ENCODE results near the gene PELI2. TPM values are rescaled to one million over a fixed set of nuclear protein-coding genes. Genes with fewer than 3 reads are reported as not detected.

Gene PELI2
- total RNA-seq, 2 donors from 2014 or later, result 12.2 to 22.7 TPM

GRCh38 chr14:56216626-56217379 lies 98.6 kb downstream of the PELI2 start:
- ATAC-seq (no peak), DNase-seq (peak in 1 of 2 donors; percentile 64)
- intact Hi-C loops (cut with DNase I, micrococcal nuclease), result no loop called here

GRCh38 chr14:56217380-56218045 lies 99.3 kb downstream of the PELI2 start:
- no peak for DNase-seq
- intact Hi-C loops (cut with DNase I, micrococcal nuclease), result no loop called here
- no peak for ATAC-seq

DNA sequence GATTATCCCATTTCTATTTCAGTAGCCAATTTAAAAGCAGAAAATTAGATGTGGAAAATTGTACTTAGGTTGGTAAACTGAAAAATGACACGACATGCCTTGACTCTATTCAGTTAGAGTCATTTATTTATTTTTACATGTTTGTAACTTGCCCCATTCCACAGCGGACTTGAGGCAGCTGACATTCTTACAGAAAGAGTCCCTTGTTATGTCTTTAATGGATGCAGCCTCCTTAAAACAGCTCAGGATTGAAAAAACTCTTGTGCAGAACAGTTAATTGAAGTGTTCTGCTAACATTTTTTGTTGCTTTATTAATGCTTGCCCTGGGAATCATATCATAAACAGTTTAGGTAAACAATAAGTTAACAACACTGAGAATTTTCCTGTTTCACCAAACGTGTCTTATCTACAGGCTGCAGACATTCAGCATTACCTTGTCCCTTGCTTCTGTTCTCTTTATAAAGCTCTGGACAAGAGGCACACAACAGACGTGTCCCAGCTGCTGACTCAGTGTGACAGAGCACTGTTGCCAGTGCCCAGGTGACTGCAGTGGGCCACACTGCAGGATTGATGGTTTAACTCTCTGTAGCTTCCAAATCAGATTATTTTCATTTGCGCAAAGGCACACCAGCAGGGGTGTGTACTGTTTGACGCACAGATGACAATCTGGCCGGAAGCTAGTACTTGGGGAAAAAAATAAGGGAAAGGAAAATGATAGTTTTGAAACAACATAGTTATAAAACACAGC lies 101.6 kb downstream of the PELI2 start:
- no peak for ATAC-seq
- intact Hi-C loops (cut with DNase I, micrococcal nuclease), result no loop called here
- no peak for DNase-seq

GRCh38 chr14:56221382-56222128 lies 103.3 kb downstream of the PELI2 start:
- ATAC-seq, result no peak
- intact Hi-C loops (cut with DNase I, micrococcal nuclease), result no loop called here
- no peak for DNase-seq

- DNase-seq (no peak), ATAC-seq (no peak)
- intact Hi-C loops (cut with DNase I, micrococcal nuclease), result no loop called here
Measured at GRCh38 chr14:56224229-56224628, 106.0 kb downstream of the PELI2 start.

GRCh38 chr14:56224691-56225681 lies 106.8 kb downstream of the PELI2 start:
- DNase-seq, result peak; percentile 73 to 79
- peak; percentile 99 for ATAC-seq
- intact Hi-C loops (cut with DNase I, micrococcal nuclease), result no loop called here

- intact Hi-C loops (cut with DNase I, micrococcal nuclease), result no loop called here
- ATAC-seq (no peak), DNase-seq (no peak)
Measured at GRCh38 chr14:56235388-56235787, 117.2 kb downstream of the PELI2 start.

DNA sequence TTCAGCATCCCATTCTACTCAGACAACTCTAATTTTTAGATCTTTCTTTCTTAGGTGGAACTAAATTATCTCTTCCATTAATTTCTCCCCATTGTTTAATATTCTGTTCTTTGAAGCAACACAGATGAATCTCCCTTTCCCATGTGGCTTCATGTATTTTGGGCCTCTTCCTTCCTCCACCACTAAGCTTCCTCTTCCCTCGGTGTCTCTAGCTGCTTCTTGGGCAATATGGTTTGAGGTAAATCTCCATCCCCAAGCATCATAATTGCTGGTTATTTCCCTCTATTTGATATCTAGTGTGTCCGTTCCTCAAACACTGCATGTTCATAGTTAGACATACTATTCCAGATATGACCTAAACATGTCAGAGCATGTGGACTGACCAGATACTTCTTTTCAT lies 119.2 kb downstream of the PELI2 start:
- intact Hi-C loops (cut with DNase I, micrococcal nuclease), result no loop called here
- ATAC-seq (no peak), DNase-seq (no peak)

GRCh38 chr14:56241461-56241860 lies 123.2 kb downstream of the PELI2 start:
- intact Hi-C loops (cut with DNase I, micrococcal nuclease), result no loop called here
- ATAC-seq (no peak), DNase-seq (no peak)

GRCh38 chr14:56243110-56243509 lies 124.9 kb downstream of the PELI2 start:
- intact Hi-C loops (cut with DNase I, micrococcal nuclease), result no loop called here
- DNase-seq (no peak), ATAC-seq (no peak)

DNA sequence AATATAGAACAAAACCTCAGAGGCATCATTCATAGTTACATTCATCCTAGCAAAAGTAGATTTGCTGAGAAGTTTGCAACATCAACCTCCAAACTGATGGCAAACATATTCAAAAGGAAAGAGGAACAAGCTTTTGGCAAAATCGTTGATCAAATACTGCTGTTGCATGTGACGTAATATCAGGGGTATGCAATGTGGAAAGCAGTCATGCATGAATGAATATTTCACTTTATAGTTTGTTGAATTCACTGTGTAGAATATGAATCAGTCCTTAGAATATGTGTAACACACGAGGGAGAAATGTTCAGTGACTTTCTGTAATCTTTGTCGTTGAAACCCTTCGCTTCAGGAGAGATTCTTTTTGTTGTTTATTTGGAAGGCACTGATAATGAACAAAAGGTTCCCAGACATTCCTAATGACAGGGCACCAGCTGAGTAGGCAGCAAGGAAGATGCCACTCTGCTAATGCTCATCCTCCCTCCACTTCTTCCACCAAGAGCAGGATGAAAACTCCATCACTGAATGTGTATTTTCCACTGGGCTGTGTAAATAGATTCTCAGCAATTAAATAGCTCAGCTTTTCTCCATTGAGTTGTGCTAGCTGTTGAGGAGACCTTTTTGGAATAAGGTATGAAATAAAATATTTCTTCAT lies 126.1 kb downstream of the PELI2 start:
- no peak for DNase-seq
- ATAC-seq, result no peak
- intact Hi-C loops (cut with DNase I, micrococcal nuclease), result no loop called here

DNA sequence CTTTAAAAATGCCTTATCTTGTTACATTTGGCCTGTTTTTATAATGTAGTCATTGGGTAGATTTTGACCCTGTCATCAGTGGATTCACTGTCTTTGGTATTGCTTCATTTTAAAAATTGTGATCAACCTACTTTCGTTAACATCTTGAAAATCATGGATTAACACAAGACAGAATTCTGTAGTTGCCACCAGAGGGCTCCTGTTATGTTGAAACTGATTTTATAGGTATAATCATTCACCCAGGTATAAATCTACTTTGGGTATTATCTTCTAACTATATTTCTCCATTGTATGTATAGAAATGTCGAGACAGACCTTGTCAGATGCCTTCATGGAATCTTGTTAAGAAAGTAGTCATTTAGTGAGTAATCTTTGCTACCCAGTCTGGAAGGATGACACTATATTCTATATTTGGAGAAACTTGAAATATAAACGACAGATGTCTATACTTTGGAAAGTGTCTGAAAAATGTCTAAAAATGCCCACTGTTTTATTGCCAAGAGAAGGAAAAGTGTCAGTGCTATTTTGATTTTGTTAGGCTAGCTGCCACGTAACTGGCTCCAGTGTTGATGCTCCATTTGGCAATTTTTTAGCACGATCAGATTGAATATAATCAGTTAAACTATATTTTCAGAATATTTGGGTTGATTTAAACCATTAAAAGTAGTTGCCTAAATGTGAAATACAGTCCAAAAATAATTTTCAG lies 129.4 kb downstream of the PELI2 start:
- intact Hi-C loops (cut with DNase I, micrococcal nuclease), result no loop called here
- no peak for DNase-seq
- ATAC-seq, result no peak

GRCh38 chr14:56248442-56248841 lies 130.2 kb downstream of the PELI2 start:
- ATAC-seq (no peak), DNase-seq (no peak)
- intact Hi-C loops (cut with DNase I, micrococcal nuclease), result no loop called here

DNA sequence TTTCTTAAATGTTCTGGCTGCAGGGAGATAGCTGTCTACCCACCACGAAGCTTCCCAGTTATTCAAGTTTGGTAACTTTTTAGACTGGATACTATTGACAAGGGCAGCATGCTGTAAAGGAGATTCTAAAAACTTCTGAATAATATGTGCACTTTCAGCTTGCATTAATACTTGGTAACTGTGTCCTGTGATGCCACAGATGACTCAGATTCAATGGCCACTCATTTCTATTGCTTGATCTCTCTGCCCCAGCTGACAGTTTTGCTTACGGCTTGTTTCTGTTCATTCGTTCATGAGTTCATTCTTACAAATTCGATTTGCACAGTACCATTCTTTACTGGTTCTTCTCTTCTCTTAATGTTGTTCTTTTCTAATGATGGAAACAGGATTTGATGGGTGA lies 142.8 kb downstream of the PELI2 start:
- intact Hi-C loops (cut with DNase I, micrococcal nuclease), result no loop called here
- ATAC-seq (no peak), DNase-seq (no peak)

DNA sequence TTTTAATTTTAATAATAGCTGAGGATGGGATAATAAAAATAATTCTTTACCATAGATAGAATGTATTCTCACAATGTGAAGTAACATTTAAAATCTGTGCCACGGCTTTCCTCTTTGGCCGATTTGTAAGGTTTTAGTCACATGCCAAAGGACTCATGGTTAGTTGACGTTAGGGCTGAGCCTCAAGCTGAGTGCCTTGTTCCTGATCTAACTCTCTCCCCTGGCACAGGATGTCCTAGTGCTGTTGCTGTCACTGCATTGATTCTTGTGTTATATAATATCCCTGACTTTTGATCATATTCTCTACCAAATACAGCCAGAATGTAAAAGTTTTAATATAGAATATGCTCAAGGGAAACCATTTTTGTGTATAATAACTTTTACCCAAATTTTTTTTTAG lies 144.3 kb downstream of the PELI2 start:
- DNase-seq (no peak), ATAC-seq (no peak)
- intact Hi-C loops (cut with DNase I, micrococcal nuclease), result no loop called here

DNA sequence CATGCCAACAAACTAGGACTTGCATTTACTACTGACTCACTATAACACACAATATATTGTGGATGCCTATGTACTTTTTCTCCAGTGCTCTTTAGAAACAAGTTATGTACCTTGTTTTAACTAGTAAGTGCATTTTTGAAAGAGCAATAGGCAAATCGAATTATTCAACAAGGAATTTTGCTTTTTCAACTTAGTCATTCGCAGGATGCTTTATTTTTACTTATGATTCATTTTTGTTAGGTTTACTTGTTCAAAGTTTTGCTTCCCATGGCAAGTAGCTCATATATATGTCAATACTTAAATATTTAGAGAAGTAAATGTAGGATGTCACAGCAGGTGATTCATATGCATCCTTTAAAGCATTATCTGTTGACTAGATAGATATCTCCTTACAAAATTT lies 149.8 kb downstream of the PELI2 start:
- DNase-seq (no peak), ATAC-seq (no peak)
- intact Hi-C loops (cut with DNase I, micrococcal nuclease), result no loop called here

DNA sequence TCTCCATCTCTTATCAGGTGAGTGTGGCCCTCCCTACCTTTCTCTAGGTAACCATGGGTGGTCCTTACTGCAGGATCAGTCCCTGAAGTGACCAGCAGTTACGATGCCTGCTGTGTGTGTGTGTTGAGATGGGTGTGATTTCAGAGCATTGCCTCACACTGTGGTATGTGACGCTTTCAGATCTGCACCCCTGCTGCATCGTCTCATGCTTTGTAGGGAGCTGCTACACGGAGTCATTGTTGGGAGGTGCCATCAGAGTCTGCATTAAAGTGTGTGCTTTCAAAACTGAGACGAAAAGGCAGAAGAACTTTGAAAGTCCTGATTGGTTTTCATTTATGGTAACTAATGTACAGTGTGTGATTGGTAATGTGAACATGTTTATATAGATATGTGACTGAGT lies 150.5 kb downstream of the PELI2 start:
- DNase-seq (no peak), ATAC-seq (no peak)
- intact Hi-C loops (cut with DNase I, micrococcal nuclease), result no loop called here
